Left cardiac atrium (tissue), 4 donors: Measurements from ENCODE around the gene SCAMP4. TPM values are rescaled to one million over a fixed set of nuclear protein-coding genes. Genes with fewer than 3 reads are reported as not detected.
"Not testable (repeated sequence)": the region's sequence is repeated elsewhere in the genome, so short reads cannot be mapped to it uniquely, and the experiment has no call there.

ENCODE experiments used
- ATAC-seq, 2 donors: fragments of 200-7000 bp; cut with Tn5 transposase; one replicate each; pipeline ENCODE4 v1.9.1; 2020; ENCODE audit warnings: mild to moderate bottlenecking in 2 of 2, moderate library complexity in 2 of 2
- DNase-seq: peaks from one replicate; pipeline ENCODE4 v3.0.0-alpha.2; 2020
- intact Hi-C, 2 donors: fragments of 100-400 bp; cut with DNase I; formaldehyde crosslinking; loops; one replicate each; pipeline versions ENCODE4 v1.14.1 to v1.15.1; 2022 to 2023
- total RNA-seq, 2 donors: library from RNA; stranded (reverse); fragmentation: NEBNext Ultra II Directional; extraction: Animal tissue kit (Norgen Biotek cat#: 25700); gene quantifications; one replicate each; pipeline ENCODE4 v1.2.1, GENCODE V29; 2021
- donor health status: DM: no; HTN: yes; CAD: no.
- donor health status: DM: no; HTN: yes; CAD: no; lungs with severe emphysema.
- donor health status: DM: yes; HTN: yes; CAD: no.
- donor health status: Dilated cardiomyopathy.

Gene SCAMP4
- total RNA-seq, 2 donors from 2014 or later = 21.4 to 22.8 TPM

GRCh38 chr19:1881393-1882088, 23.7 kb upstream of the SCAMP4 start:
- ATAC-seq, intact Hi-C loops, DNase-seq: not testable (repeated sequence)

GRCh38 chr19:1882089-1882785, 23.0 kb upstream of the SCAMP4 start:
- DNase-seq = no peak
- ATAC-seq = no peak
- intact Hi-C loops = no loop called here

- DNase-seq (no peak), ATAC-seq (no peak)
- intact Hi-C loops = no loop called here
These were observed 22.2 kb upstream of the SCAMP4 start for GRCh38 chr19:1882786-1883692.

GRCh38 chr19:1883784-1884183, 21.4 kb upstream of the SCAMP4 start:
- ATAC-seq = no peak
- intact Hi-C loops = no loop called here

GRCh38 chr19:1884291-1884718, 20.9 kb upstream of the SCAMP4 start:
- ATAC-seq (no peak), DNase-seq (no peak)
- intact Hi-C loops = no loop called here

More at GRCh38 chr19:1883784-1884183, 21.4 kb upstream of the SCAMP4 start:
- DNase-seq = no peak

GRCh38 chr19:1884719-1885334, 20.4 kb upstream of the SCAMP4 start:
- intact Hi-C loops = no loop called here
- ATAC-seq (peak in 1 of 2 donors; percentile 6), DNase-seq (no peak)

- peak; percentile 95 for DNase-seq
- intact Hi-C loops = not testable (repeated sequence)
- ATAC-seq = peak; percentile 95 to 97
These were observed 19.6 kb upstream of the SCAMP4 start, which contains the start of gene ABHD17A for GRCh38 chr19:1885398-1886119. Gene ABHD17A, minus strand, starts transcription at chr19:1885496. Its CDS starts 3,930 bp downstream, at chr19:1881566.

GRCh38 chr19:1886360-1886759, 18.8 kb upstream of the SCAMP4 start:
- ATAC-seq, DNase-seq, intact Hi-C loops: not testable (repeated sequence)

- intact Hi-C loops = no loop called here
- DNase-seq = no peak
- no peak for ATAC-seq
These were observed 16.8 kb upstream of the SCAMP4 start for GRCh38 chr19:1888385-1888784.

GRCh38 chr19:1889907-1890306, 15.3 kb upstream of the SCAMP4 start:
- intact Hi-C loops = no loop called here
- no peak for DNase-seq
- no peak for ATAC-seq

- no peak for ATAC-seq
- intact Hi-C loops = no loop called here
These were observed 11.4 kb upstream of the SCAMP4 start for GRCh38 chr19:1893791-1894190.

GRCh38 chr19:1896508-1896907, 8.7 kb upstream of the SCAMP4 start:
- no peak for DNase-seq
- intact Hi-C loops = no loop called here
- ATAC-seq = no peak

More at GRCh38 chr19:1893791-1894190, 11.4 kb upstream of the SCAMP4 start:
- no peak for DNase-seq

- DNase-seq (peak; percentile 48), ATAC-seq (no peak)
- intact Hi-C loops = no loop called here
These were observed 3.2 kb upstream of the SCAMP4 start for GRCh38 chr19:1901940-1902404.

GRCh38 chr19:1902923-1903322, 2.3 kb upstream of the SCAMP4 start:
- ATAC-seq = no peak
- intact Hi-C loops = no loop called here
- DNase-seq = no peak

GRCh38 chr19:1904860-1905109, 414 bp upstream of the SCAMP4 start:
- ATAC-seq (no peak), DNase-seq (no peak)
- intact Hi-C loops = no loop called here

GRCh38 chr19:1905863-1906375, 720 bp downstream of the SCAMP4 start:
- intact Hi-C loops = no loop called here
- DNase-seq = no peak

GRCh38 chr19:1906985-1907562, 1.9 kb downstream of the SCAMP4 start:
- intact Hi-C loops = no loop called here
- no peak for ATAC-seq
- DNase-seq = no peak

More at GRCh38 chr19:1905863-1906375, 720 bp downstream of the SCAMP4 start:
- ATAC-seq = no peak
